Measurements from ENCODE around the gene VWA3A.
"Not testable (repeated sequence)": the region's sequence is repeated elsewhere in the genome, so short reads cannot be mapped to it uniquely, and the experiment has no call there.

Gene VWA3A

DNA sequence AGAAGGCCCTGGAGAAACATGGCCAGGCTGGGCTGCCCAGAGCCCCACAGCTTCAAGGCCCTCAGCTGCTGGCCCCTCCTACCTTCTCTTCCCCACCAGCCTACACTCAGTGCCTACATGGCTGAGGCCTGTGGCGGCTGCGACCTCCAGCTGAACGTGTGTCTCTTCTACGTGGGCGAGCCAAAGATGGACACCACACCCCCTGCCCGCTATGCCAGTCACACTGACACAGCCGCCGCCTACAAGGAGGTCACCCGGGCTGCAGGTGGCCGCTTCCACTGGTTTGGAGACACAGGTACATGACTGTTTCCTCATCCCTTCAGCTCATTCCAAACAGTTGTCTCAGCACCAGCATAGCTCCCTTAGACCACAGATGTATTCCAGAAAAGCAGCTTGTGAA is 40.5 kb downstream of the VWA3A start:
- no peak for DNase-seq (ENCODE audit: low read depth in 2 of 3, low spot score in 2 of 3)

DNA sequence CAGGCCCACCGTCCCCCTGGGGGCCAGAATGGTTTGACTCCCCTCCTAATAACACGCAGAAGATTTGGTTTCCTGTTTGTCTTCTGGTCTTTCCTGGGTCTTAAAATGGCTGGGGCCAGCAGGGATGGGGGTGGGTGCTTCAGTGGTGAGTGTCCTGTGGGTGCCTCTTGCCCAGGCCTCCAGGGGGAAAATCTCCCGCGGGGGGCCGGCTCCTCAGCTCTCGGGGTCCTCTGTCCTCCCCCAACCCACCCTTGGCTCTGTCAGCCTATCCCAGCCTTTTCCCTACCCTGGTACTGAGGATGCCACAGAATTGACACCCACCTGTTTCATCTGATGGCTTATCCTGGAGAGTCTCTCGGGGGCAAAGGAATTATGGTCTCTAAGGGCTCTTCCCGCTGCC is 46.1 kb downstream of the VWA3A start:
- DNase-seq (ENCODE audit: low read depth in 2 of 3, low spot score in 2 of 3): no peak

DNA sequence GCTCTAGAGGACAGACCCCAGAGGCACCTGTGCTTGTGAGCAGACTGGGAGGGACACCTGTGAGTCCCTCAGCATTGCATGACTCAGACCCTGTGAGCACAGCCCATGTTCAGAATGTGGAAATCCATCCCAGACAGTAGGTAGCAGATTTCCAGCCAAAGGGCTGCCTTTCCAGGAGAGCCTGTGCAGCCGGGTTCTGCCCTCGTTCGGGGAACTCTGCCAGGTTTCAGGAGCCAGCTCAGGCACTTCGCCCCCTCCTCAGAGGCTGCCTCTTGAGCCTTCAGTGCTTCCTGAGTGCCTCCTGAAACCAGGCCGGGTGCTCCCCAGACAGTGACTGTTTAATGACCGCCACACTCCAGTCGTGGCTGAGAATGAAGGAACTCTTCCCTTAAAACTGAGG is 46.7 kb downstream of the VWA3A start:
- DNase-seq (ENCODE audit: low read depth in 2 of 3, low spot score in 2 of 3): no peak

DNA sequence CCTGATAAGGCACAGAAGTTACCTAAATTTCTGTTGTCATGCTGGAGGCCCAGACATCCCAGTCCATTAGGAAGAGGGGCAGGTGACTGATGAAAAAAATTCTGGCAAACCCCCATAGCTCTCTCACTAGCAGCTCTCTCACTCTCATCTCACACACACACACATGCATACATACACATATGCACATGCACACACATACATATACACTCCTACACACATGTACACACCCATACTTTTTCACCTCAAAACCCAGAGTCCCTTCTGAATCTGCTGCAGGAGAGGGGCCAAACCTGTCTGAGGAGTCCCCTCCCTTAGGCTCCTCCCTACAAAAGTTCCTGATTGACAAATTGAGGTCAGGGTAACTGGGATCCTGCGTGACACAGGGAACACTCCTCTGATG is 47.4 kb downstream of the VWA3A start:
- no peak for DNase-seq (ENCODE audit: low read depth in 2 of 3, low spot score in 2 of 3)

DNA sequence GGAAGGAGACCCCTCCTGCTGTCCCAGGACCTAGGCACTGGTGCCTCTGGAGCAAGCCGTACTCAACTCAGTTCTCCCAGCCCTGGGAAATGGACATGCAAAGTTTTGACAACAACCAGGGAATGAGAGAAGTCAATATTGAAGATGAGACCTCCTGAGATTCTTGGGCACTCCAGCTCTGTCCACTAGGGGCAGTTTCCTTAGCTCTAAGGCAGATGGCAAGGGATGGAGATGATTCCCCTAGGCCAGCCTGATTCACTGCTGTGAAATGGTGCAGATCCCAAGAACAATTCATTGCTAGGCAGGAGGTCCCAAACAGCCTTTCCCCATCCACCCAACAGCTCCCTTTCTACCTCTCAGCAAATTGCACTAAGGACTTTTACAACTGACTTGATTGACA is 49.4 kb downstream of the VWA3A start:
- DNase-seq (ENCODE audit: low read depth in 2 of 3, low spot score in 2 of 3): no peak

DNA sequence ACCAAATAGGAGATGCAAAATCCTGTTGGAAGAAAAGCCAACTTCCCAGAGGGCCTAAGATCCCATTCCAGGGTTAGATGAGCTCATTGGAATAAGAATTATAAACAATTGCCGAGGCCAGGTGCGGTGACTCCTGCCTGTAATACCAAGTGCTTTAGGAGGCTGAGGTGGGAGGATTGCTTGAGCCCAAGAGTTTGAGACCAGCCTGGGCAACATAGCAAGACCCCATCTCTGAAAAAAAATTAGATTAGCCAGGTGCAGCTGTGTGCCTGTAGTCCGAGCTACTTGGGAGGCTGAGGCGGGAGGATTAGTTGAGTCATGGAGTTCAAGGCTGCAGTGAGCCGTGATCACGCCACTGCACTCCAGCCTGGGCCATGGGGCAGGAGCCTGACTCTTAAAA is 52.2 kb downstream of the VWA3A start:
- DNase-seq (ENCODE audit: low read depth in 2 of 3, low spot score in 2 of 3): no peak

DNA sequence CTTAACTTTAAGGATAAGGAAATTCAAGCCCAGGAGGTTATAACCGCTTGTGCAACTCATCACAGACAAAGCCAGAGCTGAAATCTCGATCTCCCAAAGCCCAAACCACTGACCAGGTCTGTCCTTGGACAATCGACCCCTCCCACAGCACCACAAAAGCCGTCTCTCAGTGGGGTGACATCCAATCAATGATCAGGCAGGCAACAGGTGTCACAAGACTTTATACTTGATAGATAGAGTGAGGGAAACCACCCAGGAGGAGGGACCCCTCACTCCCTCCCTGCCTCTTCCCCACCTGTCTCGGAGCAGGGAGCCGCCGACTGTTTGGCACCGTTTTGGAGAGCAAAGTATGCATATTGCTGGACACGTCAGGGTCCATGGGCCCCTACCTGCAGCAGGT is 55.5 kb downstream of the VWA3A start:
- DNase-seq (ENCODE audit: low read depth in 2 of 3, low spot score in 2 of 3): no peak

DNA sequence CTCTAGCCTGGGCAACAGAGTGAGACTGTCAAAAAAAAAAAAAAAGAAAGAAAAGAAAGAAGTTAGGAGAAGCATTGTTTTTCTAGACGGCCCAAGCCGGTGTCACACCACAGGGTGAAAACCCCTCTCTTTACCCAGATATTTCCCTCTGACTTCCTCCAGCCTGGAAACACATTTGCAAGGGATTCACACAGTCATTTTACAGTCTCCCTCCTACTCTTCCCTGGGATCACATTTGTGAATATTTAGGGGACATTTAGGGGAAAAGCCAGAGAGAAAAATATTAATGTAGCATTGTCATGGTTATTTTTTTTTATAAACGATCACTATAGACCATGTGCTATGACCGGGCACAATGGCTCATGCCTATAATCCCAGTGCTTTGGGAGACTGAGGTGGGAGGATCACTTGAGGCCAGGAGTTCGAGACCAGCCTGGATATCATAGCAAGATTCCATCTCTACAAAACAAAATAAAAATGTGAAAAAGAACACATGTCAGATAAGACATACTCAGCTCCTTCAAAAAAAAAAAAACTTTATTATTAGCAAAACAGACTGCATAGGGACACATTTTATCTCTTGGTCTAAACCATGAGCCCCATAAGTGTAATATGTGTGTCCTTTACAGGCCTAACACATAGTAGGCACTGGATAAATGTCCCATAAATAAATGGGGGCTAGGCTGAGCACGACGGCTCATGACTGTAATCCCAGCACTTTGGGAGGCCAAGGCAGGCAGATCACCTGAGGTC is 59.1 kb downstream of the VWA3A start:
- no peak for DNase-seq (ENCODE audit: low read depth in 2 of 3, low spot score in 2 of 3)

DNA sequence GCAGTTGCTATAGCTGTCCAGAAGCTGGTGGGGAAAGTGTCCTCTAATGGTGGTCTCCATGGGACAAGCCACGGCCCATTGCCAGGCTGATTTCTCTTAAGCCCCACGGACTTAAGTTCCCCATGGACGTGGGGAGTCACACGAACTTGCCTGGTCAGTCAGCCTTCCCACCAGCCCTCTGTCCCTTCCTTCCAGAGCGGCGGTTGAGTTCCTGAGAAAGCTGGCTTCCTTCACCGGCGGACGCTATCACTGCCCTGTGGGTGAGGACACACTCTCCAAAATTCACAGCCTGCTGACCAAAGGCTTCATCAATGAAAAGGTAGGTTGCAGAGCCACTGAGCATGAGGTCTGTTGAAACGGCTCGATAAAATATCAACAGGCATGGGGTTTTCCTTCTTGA is 60.0 kb downstream of the VWA3A start:
- DNase-seq (ENCODE audit: low read depth in 2 of 3, low spot score in 2 of 3): no peak

DNA sequence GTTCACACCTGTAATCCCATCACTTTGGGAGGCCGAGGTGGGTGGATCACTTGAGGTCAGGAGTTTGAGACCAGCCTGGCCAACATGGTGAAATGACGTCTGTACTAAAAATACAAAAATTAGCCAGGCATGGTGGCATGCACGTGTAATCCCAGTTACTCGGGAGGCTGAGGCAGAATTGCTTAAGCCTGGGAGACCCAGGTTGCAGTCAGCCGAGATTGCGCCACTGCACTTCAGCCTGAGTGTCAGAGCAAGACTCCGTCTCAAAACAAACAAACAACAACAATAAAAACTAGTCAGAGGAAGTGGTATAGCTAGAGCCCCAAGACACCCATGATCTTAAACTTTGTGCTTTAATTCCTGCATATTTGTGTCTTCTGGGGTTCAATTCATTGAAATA is 60.7 kb downstream of the VWA3A start:
- DNase-seq (ENCODE audit: low read depth in 2 of 3, low spot score in 2 of 3): not testable (repeated sequence)

DNA sequence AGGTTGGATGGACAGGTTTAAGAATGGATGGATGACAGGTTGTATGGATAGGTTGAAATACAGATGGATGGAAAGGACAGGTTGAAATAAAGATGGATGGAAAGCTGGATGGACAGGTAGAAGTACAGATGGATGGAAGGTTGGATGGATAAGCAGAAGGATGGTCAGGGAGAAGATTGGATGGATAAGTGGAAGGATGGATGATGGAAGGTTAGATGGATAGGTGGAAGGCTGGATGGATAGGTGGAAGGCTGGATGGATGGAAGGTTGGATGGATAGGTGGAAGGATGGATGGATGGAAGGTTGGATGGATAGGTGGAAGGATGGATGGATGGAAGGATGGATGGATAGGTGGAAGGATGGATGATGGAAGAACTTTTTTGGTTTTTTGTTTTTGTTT is 69.1 kb downstream of the VWA3A start:
- no peak for DNase-seq (ENCODE audit: low read depth in 2 of 3, low spot score in 2 of 3)

DNA sequence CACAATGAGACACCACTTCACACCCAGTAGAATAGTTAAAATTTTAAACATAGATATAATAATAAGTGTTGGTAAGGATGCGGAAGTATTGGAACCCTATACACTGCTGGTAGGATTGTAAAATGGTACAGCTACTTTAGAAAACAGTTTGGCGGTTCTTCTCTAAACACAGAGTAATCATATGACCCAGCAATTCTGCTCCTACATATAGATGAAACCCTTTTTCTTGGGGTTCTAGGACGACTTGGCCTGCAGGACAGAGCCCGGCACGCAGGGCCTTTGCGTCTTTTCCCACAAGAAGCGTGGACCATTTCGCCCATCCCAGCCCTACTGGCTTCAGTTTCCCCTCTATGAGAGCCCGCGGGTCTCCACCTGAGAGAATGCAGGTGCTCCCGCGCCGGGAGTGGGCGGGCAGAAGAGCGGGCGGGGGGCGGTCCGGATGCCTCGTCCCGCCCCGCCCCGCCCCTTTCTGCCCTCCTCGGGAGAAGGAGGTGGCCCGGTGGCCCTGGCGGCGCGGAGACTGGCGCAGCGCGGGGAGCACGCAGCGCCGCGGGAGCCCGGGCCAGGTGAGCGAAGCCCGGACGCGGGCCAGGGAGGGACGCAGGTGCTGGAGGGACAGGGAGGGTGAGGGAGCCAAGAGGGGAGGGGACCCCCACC is 69.8 kb downstream of the VWA3A start, which contains the start of gene SDR42E2:
Gene SDR42E2 (plus strand): TSS at position 508 of the 657 bp plus-strand sequence. CDS start 3,077 bp downstream, outside the sequence.
- peak in 2 of 3 experiments; percentile 4 to 14 for DNase-seq (ENCODE audit: low read depth in 2 of 3, low spot score in 2 of 3)

DNA sequence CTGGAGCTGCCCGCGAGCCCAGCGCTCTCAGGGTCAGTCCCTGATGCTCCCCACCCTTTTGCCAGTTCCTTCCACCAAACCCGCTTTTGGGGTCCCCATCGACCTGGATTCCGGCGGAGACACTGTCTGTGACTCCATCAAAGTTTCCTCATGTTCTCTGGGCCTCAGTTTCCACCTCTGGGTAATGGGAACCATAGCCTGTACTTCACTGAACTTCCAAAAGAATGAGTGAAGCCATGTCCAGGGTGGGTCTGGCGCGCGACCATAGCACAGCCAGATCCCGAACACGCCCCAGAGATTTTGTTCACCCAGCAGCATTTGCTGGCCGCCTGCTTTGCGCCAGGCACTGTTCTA is 70.3 kb downstream of the VWA3A start:
- no peak for DNase-seq (ENCODE audit: low read depth in 2 of 3, low spot score in 2 of 3)

DNA sequence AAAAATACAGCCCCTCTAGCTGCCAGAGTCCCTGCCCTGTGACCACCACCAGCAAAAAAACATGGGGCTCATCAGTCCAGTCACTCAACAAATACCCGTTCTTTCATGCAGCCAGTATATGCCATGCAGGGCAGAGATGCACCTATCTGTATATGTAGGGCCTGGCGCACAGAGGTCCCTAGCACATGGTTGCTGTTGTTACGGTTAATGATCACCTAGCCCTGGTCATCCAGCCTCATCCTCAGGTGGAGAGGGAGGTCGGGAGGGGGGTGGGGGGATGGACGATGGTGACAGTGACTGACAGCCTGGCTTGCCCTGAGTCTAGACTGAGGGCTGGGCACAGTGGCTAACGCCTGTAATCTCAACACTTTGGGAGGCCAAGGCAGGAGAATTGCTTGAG is 71.5 kb downstream of the VWA3A start:
- no peak for DNase-seq (ENCODE audit: low read depth in 2 of 3, low spot score in 2 of 3)

DNA sequence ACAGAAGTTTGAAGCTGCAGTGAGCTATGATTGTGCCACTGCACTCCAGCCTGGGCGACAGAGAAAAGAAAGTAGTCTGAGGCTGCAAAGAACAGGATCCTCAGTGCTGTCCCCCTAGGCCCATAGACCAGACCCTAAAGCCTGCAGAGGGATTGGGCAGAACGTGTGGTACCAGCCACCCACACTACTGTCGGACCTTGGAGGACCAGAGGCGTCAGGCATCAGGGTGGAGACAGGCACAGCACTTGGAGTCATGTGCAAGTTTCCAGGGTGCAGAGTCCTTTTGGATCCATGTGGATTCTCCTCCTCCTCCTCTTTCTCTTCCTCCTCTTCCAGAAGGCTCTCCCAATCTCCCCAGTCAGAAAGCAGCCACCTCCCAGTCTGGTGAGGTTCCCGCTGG is 72.1 kb downstream of the VWA3A start:
- DNase-seq (ENCODE audit: low read depth in 2 of 3, low spot score in 2 of 3): no peak

DNA sequence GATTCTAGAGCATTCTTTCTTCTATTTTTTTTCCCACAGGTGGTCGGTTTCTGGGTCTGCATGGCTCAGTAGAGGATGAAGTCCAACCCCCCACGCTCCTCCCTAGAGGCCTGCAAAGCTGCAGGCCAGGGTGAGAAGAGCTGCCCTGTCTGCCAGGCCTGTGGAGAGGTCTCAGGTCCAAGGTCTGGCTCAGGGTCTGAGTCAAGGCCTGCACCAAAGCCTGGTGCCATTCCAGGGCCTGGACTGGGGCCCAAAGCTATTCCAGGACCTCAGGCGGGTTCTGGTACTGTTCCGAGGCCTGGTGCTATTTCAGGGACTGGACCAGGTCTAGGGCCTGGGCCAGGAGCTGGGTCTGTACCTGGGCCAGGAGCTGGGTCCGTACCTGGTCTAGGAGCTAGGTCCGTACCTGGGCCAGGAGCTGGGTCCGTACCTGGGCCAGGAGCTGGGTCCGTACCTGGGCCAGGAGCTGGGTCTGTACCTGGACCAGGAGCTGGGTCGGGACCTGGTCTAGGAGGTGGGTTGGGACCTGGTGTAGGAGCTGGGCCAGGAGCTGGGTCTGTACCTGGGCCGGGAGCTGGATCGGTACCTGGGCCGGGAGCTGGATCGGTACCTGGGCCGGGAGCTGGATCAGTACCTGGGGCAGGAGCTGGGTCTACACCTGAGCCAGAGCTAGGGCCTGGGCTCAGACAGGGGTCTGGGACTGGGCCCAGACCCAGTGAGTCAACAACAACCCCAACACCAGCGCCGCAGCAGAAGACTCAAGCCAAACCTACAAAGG is 73.4 kb downstream of the VWA3A start:
- DNase-seq (ENCODE audit: low read depth in 2 of 3, low spot score in 2 of 3): no peak

DNA sequence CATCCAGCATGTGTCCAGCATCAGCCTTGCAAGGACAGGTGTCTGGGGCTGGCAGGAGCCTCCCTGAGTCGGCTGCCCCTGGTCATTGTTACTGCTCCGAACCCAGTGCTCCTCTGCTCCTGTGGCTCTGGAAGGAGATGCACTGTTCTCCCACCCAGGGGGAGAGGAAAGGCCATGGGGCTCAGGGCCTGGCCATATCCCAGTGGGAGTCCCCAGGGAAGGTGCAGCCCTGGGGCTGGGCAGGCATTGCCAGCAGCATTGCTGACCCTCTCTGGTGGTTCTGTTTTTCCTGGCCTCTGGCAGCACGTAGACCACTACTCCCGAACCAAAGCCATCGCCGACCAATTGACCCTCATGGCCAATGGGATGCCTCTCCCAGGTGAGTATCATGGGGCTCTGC is 79.6 kb downstream of the VWA3A start:
- DNase-seq (ENCODE audit: low read depth in 2 of 3, low spot score in 2 of 3): no peak

DNA sequence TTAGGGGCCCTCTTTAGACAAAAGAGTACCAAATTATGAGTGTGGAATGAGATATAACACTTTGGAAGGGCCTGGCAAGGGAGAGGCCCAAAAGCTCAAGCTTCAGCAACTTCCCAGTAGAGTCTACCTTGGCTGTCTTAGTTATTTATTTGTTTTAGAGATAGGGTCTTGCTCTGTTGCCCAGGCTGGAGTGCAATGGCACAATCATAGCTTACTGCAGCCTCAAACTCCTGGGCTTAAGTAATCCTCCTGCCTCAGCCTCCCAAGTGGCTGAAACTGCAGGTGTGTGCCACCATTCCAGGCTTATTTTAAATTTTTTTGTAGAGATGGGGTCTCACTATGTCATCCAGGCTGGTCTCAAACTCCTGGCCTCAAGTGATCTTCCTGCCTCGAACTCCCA is 80.3 kb downstream of the VWA3A start:
- DNase-seq (ENCODE audit: low read depth in 2 of 3, low spot score in 2 of 3): not testable (repeated sequence)

DNA sequence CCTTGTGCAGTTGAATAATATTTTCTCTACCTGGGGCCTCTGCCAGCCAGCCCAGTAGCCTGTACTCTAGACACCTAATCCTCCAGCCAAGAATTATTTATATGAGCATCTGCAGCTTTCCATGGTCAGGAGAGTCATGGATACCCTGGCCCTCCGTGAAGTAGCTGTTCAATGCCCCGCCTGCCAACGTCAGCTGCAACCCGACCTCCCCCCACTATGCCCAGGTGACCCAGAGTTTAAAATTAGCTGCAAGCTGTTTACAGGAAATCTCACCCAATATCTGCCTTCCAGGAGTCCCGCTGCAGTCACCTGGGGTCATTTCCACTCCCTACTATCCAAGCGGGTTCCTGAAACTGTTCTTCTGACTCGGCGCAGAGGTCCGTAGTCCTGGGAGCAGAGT is 82.3 kb downstream of the VWA3A start:
- no peak for DNase-seq (ENCODE audit: low read depth in 2 of 3, low spot score in 2 of 3)

DNA sequence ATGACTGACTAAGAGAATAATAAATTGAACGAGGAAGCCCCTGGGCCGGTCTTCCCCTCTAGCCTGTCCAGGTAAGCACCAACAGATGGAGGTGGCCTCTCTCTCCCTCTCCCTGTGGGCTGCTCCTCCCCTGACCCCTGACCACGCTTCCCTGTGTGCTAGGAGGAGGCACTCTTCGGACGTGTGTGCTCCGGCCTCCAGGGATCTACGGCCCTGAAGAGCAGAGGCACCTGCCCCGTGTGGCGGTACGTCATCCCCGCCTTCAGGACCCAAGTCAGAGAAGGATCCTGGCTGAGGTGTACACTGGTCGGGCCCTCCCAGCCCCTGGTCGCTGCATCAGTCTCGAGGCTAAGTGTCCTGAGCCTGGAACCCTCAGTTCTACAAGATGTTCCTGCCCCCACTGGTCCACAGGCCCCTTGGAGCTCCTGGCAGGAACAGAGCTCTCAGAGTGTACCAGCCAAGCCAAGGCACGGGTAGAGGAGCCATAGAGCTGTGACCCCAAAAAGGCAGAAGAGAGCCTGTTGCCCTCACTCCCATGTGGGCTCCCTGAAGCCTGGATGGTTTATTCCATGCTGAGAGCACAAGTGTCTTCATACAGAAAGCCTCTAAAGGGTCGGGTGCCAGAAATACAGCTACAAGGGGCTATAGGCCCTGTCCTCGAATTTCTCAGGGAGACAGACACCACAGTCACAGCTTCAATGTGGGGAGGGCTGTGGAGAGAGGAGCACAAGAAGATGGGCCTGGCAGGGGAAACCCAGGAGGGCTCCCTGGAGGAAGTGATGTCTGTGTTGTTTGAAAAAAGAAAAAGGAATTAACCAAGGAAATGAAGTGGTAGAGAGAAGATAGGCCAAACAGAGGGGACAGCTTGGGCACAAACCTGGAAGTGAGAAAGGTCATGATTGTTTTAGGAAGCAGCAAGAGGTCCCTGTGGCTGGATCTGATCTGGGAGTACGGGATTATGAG is 85.9 kb downstream of the VWA3A start:
- DNase-seq (ENCODE audit: low read depth in 2 of 3, low spot score in 2 of 3): no peak

DNA sequence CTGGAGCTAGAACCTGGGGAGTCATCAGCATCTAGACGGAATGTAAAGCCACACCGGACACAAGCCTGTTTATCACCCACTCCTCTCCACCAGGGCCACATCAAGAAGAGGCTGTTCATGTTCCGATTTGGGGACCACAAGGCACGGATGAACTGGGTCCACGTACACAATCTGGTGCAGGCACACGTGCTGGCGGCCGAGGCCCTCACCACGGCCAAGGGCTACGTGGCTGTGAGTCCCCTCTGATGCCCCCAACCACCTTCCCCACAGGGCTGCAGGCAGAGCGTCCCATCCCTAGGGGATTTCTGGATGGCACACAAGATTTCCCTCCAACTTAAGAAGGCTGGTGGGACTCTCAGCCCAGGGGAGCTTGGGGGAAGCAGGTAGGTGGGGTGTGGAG is 89.1 kb downstream of the VWA3A start:
- DNase-seq (ENCODE audit: low read depth in 2 of 3, low spot score in 2 of 3): no peak

Measured in activated CD8-positive, alpha-beta memory T cell treated with anti-CD3 and anti-CD28 coated beads for 48 hours (primary cell).